GM18517 (cell line): ENCODE measurements around the gene ANKFY1.
"Not testable (repeated sequence)": the region's sequence is repeated elsewhere in the genome, so short reads cannot be mapped to it uniquely, and the experiment has no call there.

ENCODE experiments used
- ATAC-seq: cut with Tn5 transposase; IDR thresholded peaks from one replicate; pipeline ENCODE4 v1.9.1; 2021; ENCODE audit warnings: mild to moderate bottlenecking, moderate library complexity; ENCODE audit not compliant: unreplicated experiment

Gene ANKFY1

GRCh38 chr17:4219241-4219640 is 44.5 kb downstream of the ANKFY1 start:
- no peak for ATAC-seq

- no peak for ATAC-seq
Measured at GRCh38 chr17:4215882-4216570, 47.8 kb downstream of the ANKFY1 start.

- no peak for ATAC-seq
Measured at GRCh38 chr17:4214157-4214556, 49.6 kb downstream of the ANKFY1 start.

- no peak for ATAC-seq
Measured at GRCh38 chr17:4209611-4210010, 54.2 kb downstream of the ANKFY1 start.

GRCh38 chr17:4208238-4208637 is 55.5 kb downstream of the ANKFY1 start:
- no peak for ATAC-seq

GRCh38 chr17:4206962-4207361 is 56.8 kb downstream of the ANKFY1 start:
- no peak for ATAC-seq

GRCh38 chr17:4205917-4206316 is 57.9 kb downstream of the ANKFY1 start:
- ATAC-seq = no peak

- ATAC-seq = no peak
Measured at GRCh38 chr17:4204710-4205173, 59.0 kb downstream of the ANKFY1 start.

GRCh38 chr17:4204190-4204589 is 59.6 kb downstream of the ANKFY1 start:
- no peak for ATAC-seq

GRCh38 chr17:4201226-4201625 is 62.6 kb downstream of the ANKFY1 start:
- no peak for ATAC-seq

GRCh38 chr17:4199818-4200402 is 63.9 kb downstream of the ANKFY1 start:
- ATAC-seq = no peak

- no peak for ATAC-seq
Measured at GRCh38 chr17:4198995-4199394, 64.8 kb downstream of the ANKFY1 start.

GRCh38 chr17:4195306-4195705 is 68.5 kb downstream of the ANKFY1 start:
- ATAC-seq = no peak

- no peak for ATAC-seq
Measured at GRCh38 chr17:4194796-4195195, 69.0 kb downstream of the ANKFY1 start.

- not testable (repeated sequence) for ATAC-seq
Measured at GRCh38 chr17:4190791-4191190, 73.0 kb downstream of the ANKFY1 start.

GRCh38 chr17:4189280-4189679 is 74.5 kb downstream of the ANKFY1 start:
- ATAC-seq = no peak

GRCh38 chr17:4188076-4188475 is 75.7 kb downstream of the ANKFY1 start:
- ATAC-seq = no peak

GRCh38 chr17:4187076-4187475 is 76.7 kb downstream of the ANKFY1 start:
- ATAC-seq = no peak

- ATAC-seq = no peak
Measured at GRCh38 chr17:4186357-4186881, 77.4 kb downstream of the ANKFY1 start.

GRCh38 chr17:4185656-4186055 is 78.1 kb downstream of the ANKFY1 start:
- no peak for ATAC-seq

GRCh38 chr17:4184811-4185210 is 79.0 kb downstream of the ANKFY1 start:
- ATAC-seq = no peak

- ATAC-seq = no peak
Measured at GRCh38 chr17:4182043-4182442, 81.7 kb downstream of the ANKFY1 start.
